ENCODE results near the gene RASAL1.

Gene RASAL1

DNA sequence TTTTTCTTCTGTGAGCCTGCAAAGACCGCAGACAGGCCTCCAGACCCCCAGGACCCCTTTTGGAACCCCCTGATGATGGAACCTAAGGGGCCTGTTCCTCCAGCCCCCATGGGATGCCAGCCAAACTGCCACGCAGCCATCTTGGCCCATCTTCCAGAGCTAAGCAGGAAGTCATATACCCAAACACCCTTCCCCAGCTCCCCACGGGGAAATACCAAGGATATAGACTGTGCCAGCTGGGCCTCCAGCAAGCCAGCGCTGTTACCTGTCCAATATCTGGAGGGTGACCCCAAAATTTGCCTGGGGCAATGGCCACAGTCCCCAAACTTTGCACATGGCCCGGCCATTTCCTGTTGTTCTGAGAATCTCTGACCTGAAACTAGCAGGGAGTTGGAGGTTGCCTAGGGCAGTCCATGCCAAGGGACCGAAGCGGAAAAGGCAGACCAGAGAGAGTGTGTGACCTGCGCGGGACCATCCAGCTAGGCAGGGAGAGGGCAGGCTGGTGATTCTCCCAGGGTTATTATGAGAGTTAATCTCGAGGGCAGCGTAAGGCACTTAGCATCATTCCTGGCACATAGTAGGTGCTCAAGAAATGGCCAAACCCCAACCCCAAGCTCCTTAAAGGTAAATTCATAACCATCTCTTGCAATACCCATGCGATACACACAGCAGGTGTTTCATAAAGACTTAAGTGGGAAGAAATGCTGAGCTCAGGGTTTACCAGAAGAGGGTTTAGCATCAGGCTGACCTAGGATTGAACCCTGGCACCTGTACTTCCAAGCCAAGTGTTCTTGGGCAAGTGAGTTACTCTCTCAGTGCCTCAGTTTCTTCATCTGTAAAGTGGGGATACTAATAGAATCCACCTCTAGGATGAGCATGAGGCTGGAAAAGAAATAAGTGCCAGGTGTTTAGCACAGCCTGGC lies 2.6 kb upstream of the RASAL1 start:
- Histone ChIP-seq H3K14ac (ENCODE audit: low read length in 2 of 2) (no peak overlapping the region), H3K4ac (ENCODE audit: low read depth in 1 of 2, low read length in 2 of 2) (no peak overlapping the region), H2AFZ (ENCODE audit: low read depth, low read length) (no peak overlapping the region), H4K91ac (ENCODE audit: low read length) (no peak overlapping the region), H2BK5ac (ENCODE audit: low read depth, low read length, poor library complexity, severe bottlenecking) (no peak overlapping the region), H3K23ac (ENCODE audit: low read length in 2 of 2) (no peak overlapping the region), H2BK120ac (ENCODE audit: low read depth, low read length) (no peak overlapping the region), H3K18ac (ENCODE audit: low read depth in 1 of 2, low read length in 2 of 2) (no peak overlapping the region), H3K9me3 (ENCODE audit: control insufficient read depth, low read length) (no peaks in the 10 kb centered on the region), H3K27ac (ENCODE audit: low read length, poor library complexity, severe bottlenecking) (no peak overlapping the region), H3K4me3 (ENCODE audit: insufficient read depth in 1 of 2, low read depth in 1 of 2, low read length in 2 of 2) (no peak overlapping the region), H3K4me1 (ENCODE audit: control insufficient read depth, insufficient read depth, low read depth, low read length) (peaks cover 38% of the 10 kb centered on the region), H3K9ac (ENCODE audit: low read length) (no peak overlapping the region), H3K36me3 (ENCODE audit: control insufficient read depth in 1 of 2, insufficient read depth in 2 of 2, low read depth in 1 of 2, low read length in 2 of 2) (no peaks in the 10 kb centered on the region), H4K8ac (ENCODE audit: low read length) (no peak overlapping the region), H2AK5ac (ENCODE audit: low read length, severe bottlenecking) (peak overlapping the region; percentile 82), H3K79me1 (replicated peaks; ENCODE audit: low read length, poor library complexity, severe bottlenecking) (no peaks in the 10 kb centered on the region), H3K4me2 (ENCODE audit: low read length, poor library complexity, severe bottlenecking) (no peak overlapping the region), H2BK12ac (ENCODE audit: low read length in 2 of 2) (no peak overlapping the region), H2BK15ac (ENCODE audit: low read depth, poor library complexity, severe bottlenecking) (no peak overlapping the region), H3K27me3 (ENCODE audit: control insufficient read depth in 1 of 2, insufficient read depth in 1 of 2, low read length in 2 of 2) (peaks cover 39 to 42% of the 10 kb centered on the region in 2 experiments)
- 85% methylated on average over 11 of the region's 12 CpGs for WGBS
- no peak for DNase-seq

DNA sequence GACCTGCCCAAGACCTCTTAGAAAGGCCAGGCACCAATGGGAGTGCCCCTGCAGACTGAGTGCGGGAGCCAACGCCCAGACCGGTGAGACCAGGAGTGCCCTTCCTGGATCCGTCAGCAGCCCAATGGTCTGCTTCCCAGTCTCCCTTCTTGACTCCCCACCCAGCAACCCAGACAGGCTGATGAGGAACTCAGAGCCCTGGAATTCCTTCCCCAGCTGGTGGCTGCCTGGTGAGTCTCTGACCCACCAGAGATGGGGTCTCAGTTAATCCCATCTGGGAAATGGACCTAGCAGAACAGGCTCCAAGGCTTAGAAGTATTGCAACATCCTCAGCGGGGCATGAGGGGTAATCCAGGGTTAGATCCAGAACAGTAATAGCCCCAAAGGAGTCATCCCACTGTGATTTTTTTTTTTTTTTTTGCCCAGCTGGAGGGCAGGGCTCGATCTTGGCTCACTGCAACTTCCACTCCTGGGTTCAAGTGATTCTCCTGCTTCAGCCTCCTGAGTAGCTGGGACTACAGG lies 1.5 kb upstream of the RASAL1 start:
- Histone ChIP-seq H3K27ac (ENCODE audit: low read length, poor library complexity, severe bottlenecking) (no peak overlapping the region), H4K8ac (ENCODE audit: low read length) (no peak overlapping the region), H2BK5ac (ENCODE audit: low read depth, low read length, poor library complexity, severe bottlenecking) (no peak overlapping the region), H3K79me1 (replicated peaks; ENCODE audit: low read length, poor library complexity, severe bottlenecking) (no peaks in the 10 kb centered on the region), H4K91ac (ENCODE audit: low read length) (no peak overlapping the region), H3K9me3 (ENCODE audit: control insufficient read depth, low read length) (no peaks in the 10 kb centered on the region), H3K23ac (ENCODE audit: low read length in 2 of 2) (no peak overlapping the region), H2AFZ (ENCODE audit: low read depth, low read length) (no peak overlapping the region), H2BK15ac (ENCODE audit: low read depth, poor library complexity, severe bottlenecking) (no peak overlapping the region), H3K36me3 (ENCODE audit: control insufficient read depth in 1 of 2, insufficient read depth in 2 of 2, low read depth in 1 of 2, low read length in 2 of 2) (no peaks in the 10 kb centered on the region), H3K18ac (ENCODE audit: low read depth in 1 of 2, low read length in 2 of 2) (no peak overlapping the region), H2BK12ac (ENCODE audit: low read length in 2 of 2) (no peak overlapping the region), H3K4ac (ENCODE audit: low read depth in 1 of 2, low read length in 2 of 2) (no peak overlapping the region), H3K27me3 (ENCODE audit: control insufficient read depth in 1 of 2, insufficient read depth in 1 of 2, low read length in 2 of 2) (peaks cover 42 to 51% of the 10 kb centered on the region in 2 experiments), H2AK5ac (ENCODE audit: low read length, severe bottlenecking) (no peak overlapping the region), H3K9ac (ENCODE audit: low read length) (no peak overlapping the region), H3K14ac (ENCODE audit: low read length in 2 of 2) (no peak overlapping the region), H3K4me1 (ENCODE audit: control insufficient read depth, insufficient read depth, low read depth, low read length) (peaks cover 32% of the 10 kb centered on the region), H3K4me2 (ENCODE audit: low read length, poor library complexity, severe bottlenecking) (no peak overlapping the region), H2BK120ac (ENCODE audit: low read depth, low read length) (no peak overlapping the region), H3K4me3 (ENCODE audit: insufficient read depth in 1 of 2, low read depth in 1 of 2, low read length in 2 of 2) (no peak overlapping the region)
- DNase-seq = no peak
- WGBS = 71% methylated on average over 6 of the region's 6 CpGs

DNA sequence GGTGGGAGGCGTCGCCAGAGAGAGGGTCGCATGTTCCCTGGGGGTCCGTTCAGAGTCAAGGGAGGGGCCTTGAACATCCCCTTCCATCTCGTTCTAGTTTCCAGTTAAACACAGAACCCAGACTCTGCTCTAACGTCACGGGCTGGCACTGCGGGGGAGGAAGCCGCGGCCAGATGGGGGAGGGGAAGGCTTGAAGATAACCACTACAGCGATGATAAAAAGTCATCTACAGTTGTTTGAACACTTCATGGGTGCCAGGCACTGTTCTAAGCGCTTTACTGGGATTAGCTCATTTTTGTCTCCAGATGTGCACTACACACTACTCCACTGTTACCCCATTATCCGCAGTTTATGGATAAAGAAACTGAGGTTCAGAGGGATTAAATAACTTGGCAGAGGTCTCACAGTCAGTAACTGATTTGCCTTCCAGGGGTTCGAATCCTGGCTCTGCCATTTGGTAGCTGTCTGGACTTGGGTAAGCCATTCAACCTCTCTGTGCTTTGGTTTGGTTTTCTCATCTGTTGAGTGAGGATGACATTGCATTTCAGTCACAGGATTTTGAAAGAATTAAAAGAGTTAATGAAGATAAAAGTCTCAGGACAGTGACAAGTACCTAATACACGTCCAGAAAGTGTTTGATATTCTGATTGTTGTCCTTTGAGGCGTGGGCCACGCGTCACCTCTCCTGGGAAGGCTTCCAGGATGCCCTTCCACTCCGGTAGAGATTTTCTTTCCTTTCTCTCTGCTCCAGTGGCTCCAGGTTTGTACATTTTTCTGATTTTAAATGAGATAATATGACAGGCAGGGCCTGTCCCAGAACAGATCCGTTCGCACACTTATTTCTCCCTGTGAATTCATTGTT lies 798 bp upstream of the RASAL1 start:
- no peaks in the 10 kb centered on the region for H3K9me3 ChIP-seq (ENCODE audit: control insufficient read depth, low read length)
- no peak overlapping the region for H2AK5ac ChIP-seq (ENCODE audit: low read length, severe bottlenecking)
- no peak overlapping the region for H3K14ac ChIP-seq (ENCODE audit: low read length in 2 of 2)
- no peak overlapping the region for H3K4ac ChIP-seq (ENCODE audit: low read depth in 1 of 2, low read length in 2 of 2)
- no peak overlapping the region for H3K4me3 ChIP-seq (ENCODE audit: insufficient read depth in 1 of 2, low read depth in 1 of 2, low read length in 2 of 2)
- peaks cover 32% of the 10 kb centered on the region for H3K4me1 ChIP-seq (ENCODE audit: control insufficient read depth, insufficient read depth, low read depth, low read length)
- H3K79me1 ChIP-seq (replicated peaks; ENCODE audit: low read length, poor library complexity, severe bottlenecking) = no peaks in the 10 kb centered on the region
- H3K23ac ChIP-seq (ENCODE audit: low read length in 2 of 2) = no peak overlapping the region
- H2AFZ ChIP-seq (ENCODE audit: low read depth, low read length) = no peak overlapping the region
- no peak overlapping the region for H4K8ac ChIP-seq (ENCODE audit: low read length)
- H3K4me2 ChIP-seq (ENCODE audit: low read length, poor library complexity, severe bottlenecking) = peak overlapping the region; percentile 32
- H3K27ac ChIP-seq (ENCODE audit: low read length, poor library complexity, severe bottlenecking) = no peak overlapping the region
- H3K27me3 ChIP-seq (ENCODE audit: control insufficient read depth in 1 of 2, insufficient read depth in 1 of 2, low read length in 2 of 2) = peaks cover 42 to 51% of the 10 kb centered on the region in 2 experiments
- no peak overlapping the region for H2BK5ac ChIP-seq (ENCODE audit: low read depth, low read length, poor library complexity, severe bottlenecking)
- WGBS = 48% methylated on average over 14 of the region's 21 CpGs
- no peak overlapping the region for H2BK15ac ChIP-seq (ENCODE audit: low read depth, poor library complexity, severe bottlenecking)
- no peak overlapping the region for H3K9ac ChIP-seq (ENCODE audit: low read length)
- H4K91ac ChIP-seq (ENCODE audit: low read length) = no peak overlapping the region
- H3K18ac ChIP-seq (ENCODE audit: low read depth in 1 of 2, low read length in 2 of 2) = no peak overlapping the region
- no peak overlapping the region for H2BK120ac ChIP-seq (ENCODE audit: low read depth, low read length)
- H2BK12ac ChIP-seq (ENCODE audit: low read length in 2 of 2) = no peak overlapping the region
- DNase-seq = no peak
- no peaks in the 10 kb centered on the region for H3K36me3 ChIP-seq (ENCODE audit: control insufficient read depth in 1 of 2, insufficient read depth in 2 of 2, low read depth in 1 of 2, low read length in 2 of 2)

DNA sequence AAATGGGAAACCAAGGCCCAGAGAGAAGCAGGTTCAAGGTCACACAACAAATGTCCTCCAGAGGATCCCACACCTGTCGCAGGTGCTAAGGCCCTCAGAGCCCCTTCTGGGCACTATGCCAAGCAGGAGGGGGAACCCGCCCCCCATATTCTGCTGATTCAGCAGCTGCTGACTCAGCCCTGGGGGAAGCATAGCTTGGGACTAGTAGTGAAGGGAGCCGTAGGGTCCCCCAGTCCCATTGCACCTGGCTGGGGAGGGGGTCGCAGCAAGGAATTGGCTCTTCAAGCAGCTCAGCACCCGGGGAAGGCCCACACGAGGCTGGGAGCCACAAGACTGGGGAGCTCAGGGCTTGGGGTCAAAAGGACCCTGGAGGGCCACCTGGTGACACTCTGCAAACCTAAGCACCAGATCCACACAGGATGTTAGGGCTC lies 1.0 kb downstream of the RASAL1 start:
- Histone ChIP-seq H3K9ac (ENCODE audit: low read length) (no peak overlapping the region), H4K8ac (ENCODE audit: low read length) (no peak overlapping the region), H2AFZ (ENCODE audit: low read depth, low read length) (no peak overlapping the region), H3K18ac (ENCODE audit: low read depth in 1 of 2, low read length in 2 of 2) (no peak overlapping the region), H3K36me3 (ENCODE audit: control insufficient read depth in 1 of 2, insufficient read depth in 2 of 2, low read depth in 1 of 2, low read length in 2 of 2) (no peaks in the 10 kb centered on the region), H3K14ac (ENCODE audit: low read length in 2 of 2) (no peak overlapping the region), H4K91ac (ENCODE audit: low read length) (no peak overlapping the region), H3K4ac (ENCODE audit: low read depth in 1 of 2, low read length in 2 of 2) (no peak overlapping the region), H3K27ac (ENCODE audit: low read length, poor library complexity, severe bottlenecking) (no peak overlapping the region), H3K4me3 (ENCODE audit: insufficient read depth in 1 of 2, low read depth in 1 of 2, low read length in 2 of 2) (no peak overlapping the region), H2BK15ac (ENCODE audit: low read depth, poor library complexity, severe bottlenecking) (no peak overlapping the region), H2BK120ac (ENCODE audit: low read depth, low read length) (no peak overlapping the region), H3K23ac (ENCODE audit: low read length in 2 of 2) (no peak overlapping the region), H3K79me1 (replicated peaks; ENCODE audit: low read length, poor library complexity, severe bottlenecking) (no peaks in the 10 kb centered on the region), H2AK5ac (ENCODE audit: low read length, severe bottlenecking) (no peak overlapping the region), H2BK12ac (ENCODE audit: low read length in 2 of 2) (no peak overlapping the region), H3K27me3 (ENCODE audit: control insufficient read depth in 1 of 2, insufficient read depth in 1 of 2, low read length in 2 of 2) (peaks cover 45 to 64% of the 10 kb centered on the region in 2 experiments), H3K4me2 (ENCODE audit: low read length, poor library complexity, severe bottlenecking) (no peak overlapping the region), H3K4me1 (ENCODE audit: control insufficient read depth, insufficient read depth, low read depth, low read length) (peaks cover 43% of the 10 kb centered on the region), H3K9me3 (ENCODE audit: control insufficient read depth, low read length) (no peaks in the 10 kb centered on the region), H2BK5ac (ENCODE audit: low read depth, low read length, poor library complexity, severe bottlenecking) (no peak overlapping the region)
- DNase-seq = no peak
- WGBS = 67% methylated on average over 6 of the region's 6 CpGs

Measured in mesenchymal stem cell (in vitro differentiated cells and primary cell).